Activated CD4-positive, alpha-beta T cell treated with anti-CD3 and anti-CD28 coated beads, Interleukin-2, amount 50 U/mL, for 48 hours (primary cell): ENCODE results near the gene AFF1.
"Not testable (repeated sequence)": the region's sequence is repeated elsewhere in the genome, so short reads cannot be mapped to it uniquely, and the experiment has no call there.

Source experiments
- DNase-seq, 2 experiments: peaks; one replicate each; pipeline ENCODE4 v3.0.0-alpha.2; 2020

AFF1 gene

GRCh38 chr4:86989658-86990057, 54.8 kb downstream of the AFF1 start:
- DNase-seq, result not testable (repeated sequence)

- DNase-seq, result no peak
These were observed 55.7 kb downstream of the AFF1 start for GRCh38 chr4:86990510-86990909.

GRCh38 chr4:86991994-86992393, 57.2 kb downstream of the AFF1 start:
- DNase-seq, result no peak

GRCh38 chr4:86993909-86994681, 59.3 kb downstream of the AFF1 start:
- DNase-seq, result no peak

GRCh38 chr4:86994686-86995085, 59.9 kb downstream of the AFF1 start:
- DNase-seq, result no peak

GRCh38 chr4:86996510-86996909, 61.7 kb downstream of the AFF1 start:
- DNase-seq, result not testable (repeated sequence)

- DNase-seq, result no peak
These were observed 64.4 kb downstream of the AFF1 start for GRCh38 chr4:86999136-86999643.

- DNase-seq, result no peak
These were observed 67.9 kb downstream of the AFF1 start for GRCh38 chr4:87002682-87003043.

- DNase-seq, result no peak
These were observed 68.5 kb downstream of the AFF1 start for GRCh38 chr4:87003266-87003665.

GRCh38 chr4:87005369-87005689, 70.5 kb downstream of the AFF1 start:
- no peak for DNase-seq

- DNase-seq, result peak; percentile 31 to 52
These were observed 71.0 kb downstream of the AFF1 start for GRCh38 chr4:87005690-87006425.

- no peak for DNase-seq
These were observed 71.5 kb downstream of the AFF1 start for GRCh38 chr4:87006426-87006675.

GRCh38 chr4:87006676-87007527, 72.1 kb downstream of the AFF1 start:
- peak; percentile 84 to 87 for DNase-seq

- DNase-seq, result peak; percentile 52 to 60
These were observed 73.0 kb downstream of the AFF1 start for GRCh38 chr4:87007528-87008446.

- no peak for DNase-seq
These were observed 74.4 kb downstream of the AFF1 start for GRCh38 chr4:87009095-87009648.

- no peak for DNase-seq
These were observed 75.4 kb downstream of the AFF1 start for GRCh38 chr4:87010192-87010591.

GRCh38 chr4:87011340-87012034, 76.7 kb downstream of the AFF1 start:
- DNase-seq, result no peak

- DNase-seq, result no peak
These were observed 77.6 kb downstream of the AFF1 start for GRCh38 chr4:87012265-87012953.

GRCh38 chr4:87012954-87013308, 78.1 kb downstream of the AFF1 start:
- DNase-seq, result not testable (repeated sequence)

GRCh38 chr4:87014284-87014782, 79.5 kb downstream of the AFF1 start:
- DNase-seq, result no peak

- no peak for DNase-seq
These were observed 80.6 kb downstream of the AFF1 start for GRCh38 chr4:87015416-87015815.
